ENCODE results near the gene MAMDC4. TPM values are rescaled to one million over a fixed set of nuclear protein-coding genes. Genes with fewer than 3 reads are reported as not detected.
"Not testable (repeated sequence)": the region's sequence is repeated elsewhere in the genome, so short reads cannot be mapped to it uniquely, and the experiment has no call there.

Gene MAMDC4
- total RNA-seq, 4 donors from 2014 or later = 30.8 to 50.4 (median 41.4) TPM

GRCh38 chr9:136875155-136875554 is 23.0 kb downstream of the MAMDC4 start:
- Histone ChIP-seq H3K27me3 (no peaks in the 10 kb centered on the region), H3K4me1 (no peaks in the 10 kb centered on the region), H3K4me3 (no peak overlapping the region), H3K9me3 (peaks cover 0 to 5% (median 0%) of the 10 kb centered on the region in 4 donors), H3K36me3 (no peaks in the 10 kb centered on the region), H3K27ac (no peak overlapping the region)
- no peak for DNase-seq
- TF ChIP-seq POLR2A (IDR thresholded peaks at IDR 0.05) (no peak), CTCF (IDR thresholded peaks at IDR 0.05) (no peak)

- H3K4me1 ChIP-seq = peaks cover 0 to 4% (median 2%) of the 10 kb centered on the region in 4 donors
These were observed 24.3 kb downstream of the MAMDC4 start for GRCh38 chr9:136876476-136876875.

GRCh38 chr9:136880651-136881050 is 28.5 kb downstream of the MAMDC4 start:
- Histone ChIP-seq H3K27ac (no peak overlapping the region), H3K9me3 (no peaks in the 10 kb centered on the region), H3K4me3 (no peak overlapping the region), H3K4me1 (peaks cover 0 to 29% (median 14%) of the 10 kb centered on the region in 4 donors), H3K36me3 (no peaks in the 10 kb centered on the region), H3K27me3 (no peaks in the 10 kb centered on the region)
- TF ChIP-seq POLR2A (IDR thresholded peaks at IDR 0.05) (no peak), CTCF (IDR thresholded peaks at IDR 0.05) (no peak)
- no peak for DNase-seq

More at GRCh38 chr9:136876476-136876875, 24.3 kb downstream of the MAMDC4 start:
- no peak for TF ChIP-seq CTCF (IDR thresholded peaks at IDR 0.05)
- no peak for TF ChIP-seq POLR2A (IDR thresholded peaks at IDR 0.05)
- no peak overlapping the region for H3K27ac ChIP-seq
- H3K27me3 ChIP-seq = no peaks in the 10 kb centered on the region
- DNase-seq = no peak
- no peaks in the 10 kb centered on the region for H3K36me3 ChIP-seq
- H3K9me3 ChIP-seq = peaks cover 0 to 5% (median 0%) of the 10 kb centered on the region in 4 donors
- no peak overlapping the region for H3K4me3 ChIP-seq

GRCh38 chr9:136881691-136882108 is 29.6 kb downstream of the MAMDC4 start:
- H3K4me3 ChIP-seq = peak overlapping the region; percentile 25 to 43 (median 38)
- H3K36me3 ChIP-seq = no peaks in the 10 kb centered on the region
- H3K9me3 ChIP-seq = no peaks in the 10 kb centered on the region
- H3K27me3 ChIP-seq = no peaks in the 10 kb centered on the region
- H3K4me1 ChIP-seq = peaks cover 0 to 30% (median 15%) of the 10 kb centered on the region in 4 donors
- TF ChIP-seq CTCF (IDR thresholded peaks at IDR 0.05) = no peak
- no peak for TF ChIP-seq POLR2A (IDR thresholded peaks at IDR 0.05)
- peak; percentile 65 to 73 (median 71) for DNase-seq
- peak overlapping the region; percentile 73 to 81 (median 77) for H3K27ac ChIP-seq

GRCh38 chr9:136882109-136882946 is 30.2 kb downstream of the MAMDC4 start:
- H3K4me3 ChIP-seq = peak overlapping the region; percentile 25 to 43 (median 38)

GRCh38 chr9:136882947-136883283 is 30.8 kb downstream of the MAMDC4 start:
- H3K9me3 ChIP-seq = not testable (repeated sequence)
- Histone ChIP-seq H3K4me3 (peak overlapping the region in 1 of 4 donors; percentile 38), H3K27ac (peak overlapping the region; percentile 73 to 81 (median 77))

More at GRCh38 chr9:136882109-136882946, 30.2 kb downstream of the MAMDC4 start:
- Histone ChIP-seq H3K36me3 (no peaks in the 10 kb centered on the region), H3K27ac (peak overlapping the region; percentile 73 to 81 (median 77)), H3K9me3 (no peaks in the 10 kb centered on the region), H3K4me1 (peaks cover 0 to 34% (median 17%) of the 10 kb centered on the region in 4 donors), H3K27me3 (no peaks in the 10 kb centered on the region)
- TF ChIP-seq CTCF (IDR thresholded peaks at IDR 0.05) (peak in 3 of 6 experiments; percentile 9 to 28 (median 27)), POLR2A (IDR thresholded peaks at IDR 0.05) (no peak)
- peak; percentile 68 to 88 (median 76) for DNase-seq

GRCh38 chr9:136883670-136884069 is 31.5 kb downstream of the MAMDC4 start:
- H3K4me1 ChIP-seq = peaks cover 0 to 40% (median 18%) of the 10 kb centered on the region in 4 donors
- H3K9me3 ChIP-seq, H3K27ac ChIP-seq, H3K36me3 ChIP-seq, H3K4me3 ChIP-seq, H3K27me3 ChIP-seq, DNase-seq: not testable (repeated sequence)

More at GRCh38 chr9:136882947-136883283, 30.8 kb downstream of the MAMDC4 start:
- not testable (repeated sequence) for H3K36me3 ChIP-seq, H3K27me3 ChIP-seq, DNase-seq
- H3K4me1 ChIP-seq = peaks cover 0 to 40% (median 18%) of the 10 kb centered on the region in 4 donors
